CD1c-positive myeloid dendritic cell (primary cell): ENCODE results near the gene IST1.
A peak's percentile ranks its signal among the peaks of the same experiment; 100 is the strongest.
"Not testable (repeated sequence)": the region's sequence is repeated elsewhere in the genome, so short reads cannot be mapped to it uniquely, and the experiment has no call there.

Experiments
- DNase-seq: peaks from one replicate; pipeline ENCODE4 v3.0.0-alpha.2; 2016; ENCODE audit errors: extremely low spot score

IST1 gene

DNA sequence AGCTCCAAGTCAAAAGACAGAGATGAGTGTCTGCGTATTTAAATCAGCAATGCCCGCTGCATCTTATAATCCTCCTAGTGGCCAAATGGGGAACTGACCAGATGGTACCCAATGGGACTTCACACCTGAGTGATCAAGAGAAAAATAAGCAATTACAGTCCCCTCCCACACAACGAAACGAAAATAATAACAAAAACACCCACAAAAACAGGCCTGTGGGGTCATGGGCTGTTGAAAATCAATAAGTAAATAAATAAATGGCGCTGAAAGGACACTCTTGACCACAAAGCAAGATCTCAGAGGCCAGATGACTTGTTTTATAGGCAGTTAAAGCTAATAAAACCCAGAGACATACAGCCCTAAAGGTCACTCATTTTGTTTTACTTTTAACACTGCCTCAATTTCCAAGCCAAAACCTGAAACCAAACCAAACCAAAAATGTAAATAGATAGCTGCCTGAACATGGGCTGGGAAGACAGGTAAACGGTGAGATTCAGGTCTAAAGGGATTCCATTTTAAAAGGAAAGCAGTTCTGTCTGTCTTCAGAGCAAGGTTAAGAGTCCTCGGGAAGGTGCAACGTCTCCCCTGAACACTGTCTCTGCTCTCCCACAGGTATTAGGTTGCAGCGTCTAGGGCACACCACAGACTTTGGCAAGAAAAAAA is 12.7 kb upstream of the IST1 start:
- peak; percentile 84 for DNase-seq

DNA sequence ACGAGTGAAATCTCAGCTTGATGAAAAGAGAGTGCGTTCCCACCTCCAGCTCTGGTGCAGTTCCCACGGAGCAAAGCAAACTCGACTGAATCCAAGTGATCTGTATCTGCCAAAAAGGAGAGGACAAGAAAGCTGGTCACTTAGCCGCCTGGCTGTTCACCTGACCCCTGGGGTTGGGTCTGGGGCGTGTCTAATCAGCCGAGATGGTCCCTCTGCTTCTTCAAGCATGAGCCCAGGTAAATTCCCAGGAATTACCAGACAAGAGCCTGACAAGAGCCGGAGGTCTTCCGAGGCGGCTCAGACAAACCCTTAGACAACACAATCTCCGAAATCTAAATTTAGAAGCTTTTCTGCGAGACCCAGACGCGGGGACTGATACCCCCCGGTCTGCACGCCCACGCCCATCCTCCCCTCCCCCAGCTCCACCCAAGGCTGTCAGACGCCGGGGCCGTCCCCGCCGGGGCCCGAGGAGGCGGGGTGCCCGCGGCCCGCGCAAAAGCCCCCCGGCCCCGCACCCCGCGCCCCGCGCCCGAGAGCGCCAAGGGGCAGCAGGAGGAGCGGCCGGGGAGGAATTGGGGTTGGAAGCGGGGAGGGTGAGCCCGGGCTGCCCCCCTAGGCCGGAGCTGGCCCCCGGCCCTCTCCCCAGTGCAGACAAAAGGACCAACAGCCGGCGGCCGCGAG is 12.0 kb upstream of the IST1 start:
- no peak for DNase-seq

DNA sequence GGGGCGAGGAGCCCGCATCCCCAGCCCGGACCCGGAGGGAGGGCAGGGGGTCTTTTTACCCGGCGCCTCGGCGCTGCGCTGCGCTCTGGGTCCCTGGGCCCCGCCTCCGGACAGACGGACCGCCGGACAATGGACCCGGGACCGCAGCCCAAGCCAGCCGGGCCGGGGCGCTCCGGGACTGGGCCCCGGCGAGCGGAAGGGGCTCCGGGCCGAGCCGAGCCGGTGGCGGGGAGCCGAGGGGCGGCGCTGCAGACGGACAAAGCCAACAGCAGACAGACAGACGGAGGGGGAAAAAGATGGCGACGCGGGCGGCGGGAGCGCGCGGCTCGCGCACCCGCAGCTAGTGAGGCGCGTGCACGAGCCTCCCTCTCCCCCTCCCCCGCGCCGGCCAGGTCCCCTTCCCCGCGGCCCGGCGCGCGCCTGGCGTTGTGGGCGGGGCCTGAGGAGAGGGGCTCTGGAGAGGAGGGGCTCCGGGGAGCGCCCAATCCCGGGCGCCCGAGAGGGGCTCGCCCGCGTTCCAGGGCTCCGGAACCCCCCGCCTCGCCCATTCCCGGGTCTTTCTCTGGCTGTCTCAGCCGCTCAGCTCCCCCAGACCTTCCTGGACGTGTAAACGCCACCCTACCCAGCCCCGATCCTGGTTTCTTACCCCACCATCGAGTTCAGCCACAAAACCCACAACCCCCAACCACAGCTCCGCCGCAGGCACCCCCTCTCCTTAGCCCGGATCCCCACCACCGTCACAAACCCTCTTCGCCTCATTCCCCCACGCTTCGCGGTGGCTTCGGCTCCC is 11.3 kb upstream of the IST1 start, which contains the start of gene ZNF821:
TSS of gene ZNF821 (minus strand) at position 334 of the 790 bp plus-strand sequence. CDS start 4,236 bp downstream, outside the sequence.
- DNase-seq = peak; percentile 68

- DNase-seq = peak; percentile 72
Measured at GRCh38 chr16:71885261-71885650, 10.1 kb upstream of the IST1 start.

- no peak for DNase-seq
Measured at GRCh38 chr16:71889147-71889546, 6.2 kb upstream of the IST1 start.

DNA sequence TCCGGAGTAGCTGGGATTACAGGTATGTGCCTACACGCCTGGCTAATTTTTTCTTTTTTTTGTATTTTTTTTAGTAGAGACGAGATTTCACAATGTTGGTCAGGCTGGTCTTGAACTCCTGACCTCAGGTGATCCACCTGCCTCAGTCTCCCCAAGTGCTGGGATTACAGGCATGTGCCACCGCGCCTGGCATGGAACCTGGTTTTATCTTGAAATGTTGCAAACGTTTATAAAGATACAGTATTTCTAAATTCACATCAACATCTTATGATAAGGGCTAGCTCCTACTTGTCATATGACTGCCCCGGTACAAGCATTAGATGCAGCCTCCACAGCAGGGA is 1.5 kb upstream of the IST1 start:
- no peak for DNase-seq

- peak; percentile 69 for DNase-seq
Measured at GRCh38 chr16:71894229-71894920, 956 bp upstream of the IST1 start.

- no peak for DNase-seq
Measured at GRCh38 chr16:71895679-71896365, 491 bp downstream of the IST1 start.

GRCh38 chr16:71896764-71897368 is 1.5 kb downstream of the IST1 start:
- DNase-seq = no peak

DNA sequence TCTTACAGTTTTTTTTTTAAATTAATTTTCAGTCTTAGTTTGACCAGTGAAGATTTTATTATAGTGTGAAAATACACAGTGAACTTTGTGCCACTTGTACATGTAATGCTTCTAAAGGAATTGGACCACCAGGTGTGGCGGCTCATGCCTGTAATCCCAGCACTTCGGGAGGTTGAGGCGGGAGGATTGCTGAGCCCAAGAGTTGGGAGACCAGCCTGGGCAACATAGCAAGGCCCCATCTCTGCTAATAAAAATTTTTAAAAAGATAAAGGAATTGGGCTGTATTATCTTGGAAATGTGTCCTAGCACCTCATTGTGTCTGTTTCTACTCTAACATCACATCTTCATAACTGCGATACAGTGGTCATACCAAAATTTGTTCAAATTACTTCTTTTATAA is 3.8 kb downstream of the IST1 start:
- DNase-seq = no peak

GRCh38 chr16:71902656-71903365 is 7.5 kb downstream of the IST1 start:
- no peak for DNase-seq

- no peak for DNase-seq
Measured at GRCh38 chr16:71903608-71904007, 8.3 kb downstream of the IST1 start.

- DNase-seq = no peak
Measured at GRCh38 chr16:71904239-71904638, 8.9 kb downstream of the IST1 start.

GRCh38 chr16:71905765-71906164 is 10.4 kb downstream of the IST1 start:
- DNase-seq = not testable (repeated sequence)

- no peak for DNase-seq
Measured at GRCh38 chr16:71911121-71911520, 15.8 kb downstream of the IST1 start.

DNA sequence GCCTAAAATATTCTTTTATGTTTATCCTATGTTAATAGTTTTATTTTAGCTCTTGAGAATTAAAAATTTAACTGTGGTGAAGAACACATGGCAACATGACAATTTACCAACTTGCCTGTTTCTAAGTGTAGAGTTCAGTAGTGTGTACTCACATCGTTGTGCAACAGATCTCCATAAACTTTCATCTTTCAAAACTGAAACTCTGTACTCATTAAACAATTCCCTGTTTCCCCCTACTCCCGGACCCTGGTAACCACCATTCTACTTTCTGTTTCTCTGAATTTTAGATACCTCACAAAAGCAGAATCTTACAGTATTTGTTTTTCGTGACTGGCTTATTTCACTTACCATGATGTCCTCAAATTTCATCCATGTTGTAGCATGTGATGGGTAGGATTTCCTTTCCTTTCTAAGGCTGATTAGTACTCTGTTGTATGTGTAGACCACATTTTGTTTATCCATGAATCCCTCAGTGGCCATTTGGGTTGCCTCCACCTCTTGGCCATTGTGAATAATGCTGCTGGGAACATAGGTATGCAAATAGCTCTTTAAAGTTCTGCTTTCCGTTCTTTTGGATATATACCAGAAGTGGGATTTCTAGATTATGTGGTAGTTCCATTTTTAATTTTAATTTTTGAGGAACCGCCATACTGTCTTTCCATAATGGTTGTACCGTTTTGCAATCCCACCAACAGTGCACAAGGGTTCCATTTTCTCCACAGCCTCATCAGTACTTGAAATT is 17.4 kb downstream of the IST1 start:
- DNase-seq = peak; percentile 50

DNA sequence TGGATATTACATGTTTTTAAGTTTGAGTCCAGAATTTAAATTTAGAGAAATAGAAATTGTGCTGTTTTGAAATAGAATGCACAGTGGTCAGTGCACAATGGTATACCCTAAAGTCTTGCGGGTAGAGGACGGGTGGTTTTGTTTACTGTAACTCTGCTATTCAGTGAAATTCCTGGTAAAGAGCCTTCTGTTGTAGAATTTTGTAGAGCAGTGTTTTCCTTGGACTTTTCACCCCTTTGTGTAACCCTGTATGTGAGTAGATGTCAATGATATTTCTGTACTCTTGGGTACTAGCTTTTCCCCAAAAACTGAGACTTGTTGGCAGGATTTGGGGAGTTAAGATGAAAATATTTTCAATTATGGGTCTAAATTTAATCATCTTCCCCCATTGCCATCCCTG is 19.5 kb downstream of the IST1 start:
- no peak for DNase-seq

- DNase-seq = no peak
Measured at GRCh38 chr16:71915350-71915749, 20.0 kb downstream of the IST1 start.

DNA sequence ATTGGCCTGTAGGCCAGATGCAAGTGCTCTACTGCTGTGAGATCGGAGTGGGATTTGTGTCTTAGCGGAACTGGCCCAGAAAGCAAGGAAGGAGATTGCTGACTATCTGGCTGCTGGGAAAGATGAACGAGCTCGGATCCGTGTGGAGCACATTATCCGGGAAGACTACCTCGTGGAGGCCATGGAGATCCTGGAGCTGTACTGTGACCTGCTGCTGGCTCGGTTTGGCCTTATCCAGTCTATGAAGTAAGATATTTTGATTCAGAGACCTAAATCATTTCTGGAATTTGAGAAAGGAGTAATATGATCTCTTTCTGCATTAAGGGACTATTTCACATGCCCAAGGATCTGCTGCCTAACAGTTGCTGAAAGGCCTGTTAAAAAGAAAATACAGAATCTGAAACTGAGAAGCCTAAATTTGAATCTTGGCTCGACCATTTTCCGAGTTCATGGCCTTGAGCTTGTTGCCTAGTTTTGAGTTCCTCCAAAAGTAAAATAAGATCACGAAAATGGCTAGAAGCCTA is 21.1 kb downstream of the IST1 start:
- no peak for DNase-seq

- no peak for DNase-seq
Measured at GRCh38 chr16:71917900-71918299, 22.6 kb downstream of the IST1 start.
